ENCODE measurements around the gene ADCY1.

The ADCY1 gene

DNA sequence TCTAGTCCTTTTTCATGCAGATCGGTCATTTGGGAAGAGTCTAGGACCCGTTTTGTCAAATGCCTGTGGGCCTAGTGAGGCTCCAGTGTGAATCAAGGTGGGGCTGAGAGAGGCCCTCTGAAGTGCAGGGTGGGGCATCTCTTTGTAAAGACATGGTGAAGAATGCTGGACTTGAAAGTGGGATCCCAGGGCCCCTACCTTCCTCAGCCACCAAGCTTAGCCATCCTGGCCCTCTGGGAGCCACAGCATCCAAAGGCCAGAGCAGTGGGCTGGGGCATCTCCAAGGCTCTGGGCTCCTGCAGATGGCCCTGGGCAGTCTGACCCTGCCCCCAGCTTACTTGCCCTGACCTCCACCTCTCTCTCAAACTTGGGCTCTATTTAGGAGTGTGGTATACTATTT is 78.5 kb downstream of the ADCY1 start:
- Histone ChIP-seq H3K9me2 (replicated peaks; ENCODE audit: insufficient read depth, low read length) (no peaks in the 10 kb centered on the region), H3K4me3 (ENCODE audit: low read length) (no peak overlapping the region), H3K27me3 (replicated peaks; ENCODE audit: insufficient read depth, low read length) (no peaks in the 10 kb centered on the region), H4K20me1 (ENCODE audit: insufficient read depth, low read length) (no peaks in the 10 kb centered on the region), H3F3A (ENCODE audit: insufficient read depth, low read length) (no peaks in the 10 kb centered on the region), H3K79me2 (ENCODE audit: low read length) (no peaks in the 10 kb centered on the region), H3K9me3 (replicated peaks; ENCODE audit: insufficient read depth, low read length) (no peaks in the 10 kb centered on the region), H3K9ac (ENCODE audit: low read length) (no peak overlapping the region), H3K4me1 (ENCODE audit: low read length) (no peaks in the 10 kb centered on the region), H3K4me2 (ENCODE audit: low read depth, low read length) (no peak overlapping the region), H3K36me3 (replicated peaks; ENCODE audit: insufficient read depth, low read length) (no peaks in the 10 kb centered on the region), H2AFZ (ENCODE audit: low read length) (no peak overlapping the region), H3K27ac (ENCODE audit: low read length) (no peak overlapping the region)
- DNase-seq: no peak
- TF ChIP-seq EZH2 (optimal IDR thresholded peaks at IDR 0.05; ENCODE audit: low read depth, low read length) (no peak), CTCF (IDR thresholded peaks at IDR 0.05; ENCODE audit: low read length) (no peak), EZH2phosphoT487 (IDR thresholded peaks at IDR 0.05; ENCODE audit: low read length) (no peak)

- Histone ChIP-seq H3F3A (ENCODE audit: insufficient read depth, low read length) (no peaks in the 10 kb centered on the region), H2AFZ (ENCODE audit: low read length) (no peak overlapping the region), H4K20me1 (ENCODE audit: insufficient read depth, low read length) (no peaks in the 10 kb centered on the region), H3K79me2 (ENCODE audit: low read length) (no peaks in the 10 kb centered on the region), H3K27ac (ENCODE audit: low read length) (no peak overlapping the region), H3K9ac (ENCODE audit: low read length) (no peak overlapping the region), H3K9me2 (replicated peaks; ENCODE audit: insufficient read depth, low read length) (no peaks in the 10 kb centered on the region), H3K9me3 (replicated peaks; ENCODE audit: insufficient read depth, low read length) (no peaks in the 10 kb centered on the region), H3K4me3 (ENCODE audit: low read length) (no peak overlapping the region), H3K4me1 (ENCODE audit: low read length) (no peaks in the 10 kb centered on the region), H3K36me3 (replicated peaks; ENCODE audit: insufficient read depth, low read length) (no peaks in the 10 kb centered on the region), H3K4me2 (ENCODE audit: low read depth, low read length) (no peak overlapping the region), H3K27me3 (replicated peaks; ENCODE audit: insufficient read depth, low read length) (no peaks in the 10 kb centered on the region)
- TF ChIP-seq EZH2phosphoT487 (IDR thresholded peaks at IDR 0.05; ENCODE audit: low read length) (no peak), CTCF (IDR thresholded peaks at IDR 0.05; ENCODE audit: low read length) (no peak), EZH2 (optimal IDR thresholded peaks at IDR 0.05; ENCODE audit: low read depth, low read length) (no peak)
- no peak for DNase-seq
These were observed 79.2 kb downstream of the ADCY1 start for GRCh38 chr7:45653209-45653907.

DNA sequence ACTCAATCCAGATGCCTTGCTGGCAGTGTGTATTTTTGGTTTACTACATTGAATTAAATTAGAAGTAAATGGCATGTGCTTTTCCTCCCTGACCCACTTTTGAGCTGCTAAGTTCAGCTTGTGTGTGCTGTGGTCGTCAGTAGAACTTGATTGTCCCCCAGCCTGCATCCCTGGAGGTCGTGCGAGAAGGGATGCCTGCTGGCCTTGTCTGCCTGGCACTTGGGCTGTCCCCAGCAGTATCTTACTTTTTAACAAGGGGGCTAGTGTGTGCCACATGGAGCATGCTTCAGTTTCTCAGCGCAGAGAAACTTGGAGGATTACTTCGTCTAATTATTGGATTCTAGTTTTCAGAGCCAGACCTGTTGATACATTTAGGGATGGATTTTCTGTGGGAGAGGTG is 80.2 kb downstream of the ADCY1 start:
- Histone ChIP-seq H3K9me2 (replicated peaks; ENCODE audit: insufficient read depth, low read length) (no peaks in the 10 kb centered on the region), H3K27ac (ENCODE audit: low read length) (no peak overlapping the region), H4K20me1 (ENCODE audit: insufficient read depth, low read length) (no peaks in the 10 kb centered on the region), H3K36me3 (replicated peaks; ENCODE audit: insufficient read depth, low read length) (no peaks in the 10 kb centered on the region), H3F3A (ENCODE audit: insufficient read depth, low read length) (no peaks in the 10 kb centered on the region), H3K9ac (ENCODE audit: low read length) (no peak overlapping the region), H3K9me3 (replicated peaks; ENCODE audit: insufficient read depth, low read length) (no peaks in the 10 kb centered on the region), H3K4me3 (ENCODE audit: low read length) (no peak overlapping the region), H2AFZ (ENCODE audit: low read length) (no peak overlapping the region), H3K79me2 (ENCODE audit: low read length) (no peaks in the 10 kb centered on the region), H3K4me2 (ENCODE audit: low read depth, low read length) (no peak overlapping the region), H3K4me1 (ENCODE audit: low read length) (no peaks in the 10 kb centered on the region), H3K27me3 (replicated peaks; ENCODE audit: insufficient read depth, low read length) (no peaks in the 10 kb centered on the region)
- DNase-seq: no peak
- TF ChIP-seq CTCF (IDR thresholded peaks at IDR 0.05; ENCODE audit: low read length): no peak
